ENCODE results near the gene RNU1-3.

The RNU1-3 gene

DNA sequence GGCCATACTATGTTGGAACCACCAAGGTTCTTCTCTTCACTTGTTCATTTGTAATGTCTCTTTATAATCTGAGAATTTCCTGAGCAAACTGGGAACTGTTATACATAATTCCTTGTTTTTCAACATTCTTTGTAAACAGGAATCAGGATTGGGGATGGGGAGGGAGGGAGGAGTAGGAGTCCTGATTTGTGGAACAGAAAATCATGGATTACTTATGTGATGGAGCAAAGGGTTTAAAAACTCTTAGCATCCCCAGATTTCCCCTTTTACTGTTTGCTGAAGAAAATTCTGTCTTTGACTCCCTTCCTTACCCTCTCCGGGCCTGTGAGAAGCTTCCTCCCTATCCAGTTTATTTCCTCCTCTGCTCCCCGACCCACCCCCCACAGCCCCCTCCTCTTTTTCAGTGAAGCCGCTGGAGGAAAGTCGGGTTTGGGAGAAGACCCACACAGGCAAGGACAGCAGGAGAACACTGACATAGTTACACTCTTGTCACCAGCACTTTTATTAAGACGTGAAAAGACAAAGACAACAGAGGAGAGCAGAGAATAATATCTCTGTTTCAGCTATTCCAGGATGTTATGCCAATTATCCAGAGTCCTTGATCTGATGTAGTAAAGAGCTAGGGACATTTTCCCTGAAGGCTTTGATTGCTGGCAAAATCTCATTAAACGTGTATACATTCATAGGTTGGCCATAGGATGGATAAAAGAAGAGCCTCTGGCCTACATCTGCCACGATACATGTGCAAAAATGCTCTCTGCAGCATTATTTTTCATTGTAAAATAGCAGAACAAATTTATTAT, 48.8 kb downstream of the RNU1-3 start:
- no peak for DNase-seq

DNA sequence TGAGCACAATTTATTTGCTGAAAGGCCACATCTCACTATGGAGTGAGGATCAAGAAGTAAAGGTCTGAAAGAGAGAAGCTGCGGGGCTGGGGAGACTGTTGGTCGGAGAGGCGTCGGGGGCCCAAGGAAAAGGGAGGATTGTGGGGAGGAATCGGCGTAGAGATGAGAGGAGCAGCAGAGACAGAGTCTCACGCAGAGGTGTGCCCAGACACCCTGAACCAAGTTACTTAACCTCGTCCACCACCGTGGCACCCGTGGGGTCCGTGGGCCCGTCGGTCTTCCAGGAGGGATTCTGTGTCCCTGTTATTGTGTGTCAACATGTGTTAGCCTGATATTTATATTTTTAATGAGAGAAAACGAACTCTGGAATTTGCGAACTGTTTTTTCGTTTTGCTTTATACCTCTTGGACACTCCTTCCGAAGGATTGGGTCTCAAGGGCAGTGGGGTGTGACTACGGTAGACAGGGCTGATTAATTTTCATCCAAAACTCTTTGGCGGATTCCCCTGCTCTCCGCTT, 49.6 kb downstream of the RNU1-3 start:
- DNase-seq = no peak
